Bladder microvascular endothelial cell (primary cell): ENCODE data around the gene NF1. TPM values are rescaled to one million over a fixed set of nuclear protein-coding genes. Genes with fewer than 3 reads are reported as not detected.

Experiments used
- total RNA-seq: library from RNA; depleted of rRNA; stranded (reverse); fragments of >200 nt; gene quantifications from 2 replicates; pipeline ENCODE4 v1.2.3, GENCODE V29; 2014

NF1 gene
- 14.6 and 46.6 TPM in 2 replicates for total RNA-seq

GRCh38 chr17:31094600-31095235 lies at the start of gene NF1:
Gene NF1 (plus strand): TSS chr17:31094977. CDS start chr17:31095310, 333 bp downstream.

GRCh38 chr17:31297090-31297489 lies 202.3 kb downstream of the NF1 start, which contains the start of gene OMG:
Gene OMG (minus strand): TSS chr17:31297239. CDS start chr17:31296331, 908 bp downstream.

GRCh38 chr17:31313982-31314781 lies 219.4 kb downstream of the NF1 start, which contains the start of gene EVI2B:
Gene EVI2B (minus strand): TSS chr17:31314054. CDS start chr17:31305609, 8,445 bp downstream.

GRCh38 chr17:31321481-31321880 lies 226.7 kb downstream of the NF1 start, which contains the start of gene EVI2A:
Gene EVI2A (minus strand): TSS chr17:31321622. CDS start chr17:31319013, 2,609 bp downstream.

GRCh38 chr17:31391496-31391949 lies 296.7 kb downstream of the NF1 start, which contains the start of gene RAB11FIP4:
Gene RAB11FIP4 (plus strand): TSS chr17:31391675. CDS start chr17:31391853, 178 bp downstream.

Other genes with a start within 250 kb of the NF1 start
- 6.2 and 10.2 TPM in 2 replicates for gene TEFM, start 188.7 kb upstream of the NF1 start, total RNA-seq
- gene ADAP2, start 173.0 kb upstream of the NF1 start, total RNA-seq: 0.13 and 0.16 TPM in 2 replicates
- 2.7 and 5.5 TPM in 2 replicates for gene RNF135, start 123.9 kb upstream of the NF1 start, total RNA-seq
- gene OMG, start 202.3 kb downstream of the NF1 start, total RNA-seq: 6.0 TPM in 1 of 2 replicates, not detected in the other
- gene EVI2B, start 219.1 kb downstream of the NF1 start, total RNA-seq: 0.16 and 0.19 TPM in 2 replicates
- 0.16 and 0.19 TPM in 2 replicates for gene EVI2A, start 226.6 kb downstream of the NF1 start, total RNA-seq